Gastroesophageal sphincter (tissue), 4 donors: ENCODE data around the gene DZIP1L. TPM values are rescaled to one million over a fixed set of nuclear protein-coding genes. Genes with fewer than 3 reads are reported as not detected.

Experiments
- ATAC-seq: fragments of 150-250 bp; one replicate; pipeline ENCODE4 v1.9.1; 2016; ENCODE audit warnings: mild to moderate bottlenecking, moderate library complexity
- H3K27ac ChIP-seq, 4 donors: fragments of 200-600 bp; sonication (generic) in 3 of 4; 1 replicate in 3 of 4; 2 replicates in 1 of 4; pipeline ENCODE4 v1.5.1; 2016 to 2019
- H3K27me3 ChIP-seq: fragments of 200-600 bp; sonication (generic); one replicate; pipeline ENCODE4 v1.5.1; 2019
- H3K36me3 ChIP-seq, 2 donors: fragments of 200-600 bp; sonication (generic); one replicate each; pipeline ENCODE4 v1.5.1; 2019; ENCODE audit warnings: control low read depth in 1 of 2
- H3K4me1 ChIP-seq, 3 donors: fragments of 200-600 bp; sonication (generic); 1 replicate in 2 of 3; 2 replicates in 1 of 3; pipeline ENCODE4 v1.5.1; 2016 to 2019; ENCODE audit warnings: control low read depth in 2 of 3
- H3K4me3 ChIP-seq, 2 donors: fragments of 200-600 bp; sonication (generic); one replicate each; pipeline ENCODE4 v1.5.1; 2019; ENCODE audit warnings: mild to moderate bottlenecking in 1 of 2, moderate library complexity in 1 of 2
- H3K9me3 ChIP-seq, 3 donors: fragments of 200-600 bp; sonication (generic); one replicate each; pipeline ENCODE4 v1.5.1; 2017 to 2019; ENCODE audit warnings: control low read depth in 2 of 3
- EP300 ChIP-seq: sonication (generic); formaldehyde crosslinking; IDR thresholded peaks from one replicate; pipeline ENCODE4 v1.6.1; 2017; ENCODE audit warnings: antibody characterized with exemption, mild to moderate bottlenecking
- POLR2A ChIP-seq, 2 donors: fragments of 450-650 bp; IDR thresholded peaks; one replicate each; pipeline ENCODE4 v1.6.1; 2017; ENCODE audit warnings: antibody characterized with exemption in 2 of 2, mild to moderate bottlenecking in 2 of 2, moderate library complexity in 1 of 2
- POLR2AphosphoS5 ChIP-seq: sonication (generic); formaldehyde crosslinking; IDR thresholded peaks from one replicate; pipeline ENCODE4 v1.6.1; 2017; ENCODE audit warnings: antibody characterized with exemption
- WGBS, 2 donors: methylation state at CpG; one replicate each; pipeline ENCODE4 v1.1.5; 2018; ENCODE audit warnings: low coverage in 1 of 2; 5-methylcytosine and 5-hydroxymethylcytosine counted together
- total RNA-seq, 4 donors: library from RNA; depleted of rRNA; stranded (reverse); fragments of >200 nt; gene quantifications; one replicate each; pipeline ENCODE4 v1.1.0, GENCODE V29; 2016
- TF ChIP-seq, protein P1 (sequence below), 4 experiments: fragments of 200-600 bp in 2 of 4; fragments of 450-650 bp in 2 of 4; sonication (generic) in 1 of 4; IDR thresholded peaks; one replicate each; pipeline ENCODE4 v1.5.1; 2017 to 2019; ENCODE audit warnings: antibody characterized with exemption in 4 of 4, mild to moderate bottlenecking in 2 of 4, moderate library complexity in 2 of 4

DZIP1L gene
- total RNA-seq, 4 donors from 2014 or later: 5.3 to 47.9 (median 18.6) TPM

DNA sequence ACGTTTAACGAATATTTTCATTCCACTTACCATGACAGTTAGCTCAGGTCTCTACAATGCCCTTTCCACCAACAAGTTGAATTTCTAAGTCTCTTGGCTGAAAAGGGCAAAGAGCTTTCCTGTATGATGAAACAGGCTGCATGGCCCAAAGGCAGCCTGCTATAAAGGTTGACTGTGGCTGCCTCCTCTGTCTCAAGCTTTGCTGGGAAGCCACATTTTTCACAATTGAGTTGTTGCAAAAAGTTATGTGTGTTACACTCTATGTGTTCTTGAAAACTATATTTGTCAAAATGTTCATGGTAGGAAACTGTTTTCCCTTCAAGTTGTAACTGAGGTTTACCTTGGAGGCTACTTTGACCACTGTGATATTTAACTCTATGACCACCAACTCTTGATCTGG, 49.5 kb downstream of the DZIP1L start:
- Histone ChIP-seq H3K4me3 (no peak overlapping the region), H3K27me3 (no peaks in the 10 kb centered on the region), H3K27ac (no peak overlapping the region), H3K4me1 (no peaks in the 10 kb centered on the region), H3K9me3 (no peaks in the 10 kb centered on the region), H3K36me3 (peaks cover 0 to 90% of the 10 kb centered on the region in 2 donors)
- ATAC-seq: no peak
- no peak for TF ChIP-seq POLR2A (IDR thresholded peaks at IDR 0.05)
- no peak for TF ChIP-seq EP300
- TF ChIP-seq POLR2AphosphoS5: no peak
- TF ChIP-seq, protein P1, sequence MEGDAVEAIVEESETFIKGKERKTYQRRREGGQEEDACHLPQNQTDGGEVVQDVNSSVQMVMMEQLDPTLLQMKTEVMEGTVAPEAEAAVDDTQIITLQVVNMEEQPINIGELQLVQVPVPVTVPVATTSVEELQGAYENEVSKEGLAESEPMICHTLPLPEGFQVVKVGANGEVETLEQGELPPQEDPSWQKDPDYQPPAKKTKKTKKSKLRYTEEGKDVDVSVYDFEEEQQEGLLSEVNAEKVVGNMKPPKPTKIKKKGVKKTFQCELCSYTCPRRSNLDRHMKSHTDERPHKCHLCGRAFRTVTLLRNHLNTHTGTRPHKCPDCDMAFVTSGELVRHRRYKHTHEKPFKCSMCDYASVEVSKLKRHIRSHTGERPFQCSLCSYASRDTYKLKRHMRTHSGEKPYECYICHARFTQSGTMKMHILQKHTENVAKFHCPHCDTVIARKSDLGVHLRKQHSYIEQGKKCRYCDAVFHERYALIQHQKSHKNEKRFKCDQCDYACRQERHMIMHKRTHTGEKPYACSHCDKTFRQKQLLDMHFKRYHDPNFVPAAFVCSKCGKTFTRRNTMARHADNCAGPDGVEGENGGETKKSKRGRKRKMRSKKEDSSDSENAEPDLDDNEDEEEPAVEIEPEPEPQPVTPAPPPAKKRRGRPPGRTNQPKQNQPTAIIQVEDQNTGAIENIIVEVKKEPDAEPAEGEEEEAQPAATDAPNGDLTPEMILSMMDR (IDR thresholded peaks at IDR 0.05): no peak
- 87 to 89% methylated on average over 2 of the region's 2 CpGs for WGBS, 2 donors

GRCh38 chr3:138063416-138063815, 52.0 kb downstream of the DZIP1L start:
- no peak for ATAC-seq
- Histone ChIP-seq H3K27ac (no peak overlapping the region), H3K36me3 (peaks cover 0 to 76% of the 10 kb centered on the region in 2 donors), H3K27me3 (no peaks in the 10 kb centered on the region), H3K4me3 (no peak overlapping the region), H3K9me3 (no peaks in the 10 kb centered on the region), H3K4me1 (peaks cover 0 to 15% (median 5%) of the 10 kb centered on the region in 3 donors)
- 47% methylated on average over 3 of the region's 4 CpGs; no CpG with 5 or more reads in 1 of the 2 donors for WGBS, 2 donors
- TF ChIP-seq POLR2AphosphoS5: no peak
- no peak for TF ChIP-seq EP300
- TF ChIP-seq POLR2A (IDR thresholded peaks at IDR 0.05): no peak
- TF ChIP-seq, protein P1 (IDR thresholded peaks at IDR 0.05): no peak

- no CpG with 5 or more reads among the region's 1 CpG for WGBS, 2 donors
- Histone ChIP-seq H3K36me3 (peaks cover 0 to 68% of the 10 kb centered on the region in 2 donors), H3K27me3 (no peaks in the 10 kb centered on the region), H3K4me1 (peaks cover 0 to 15% (median 5%) of the 10 kb centered on the region in 3 donors), H3K4me3 (no peak overlapping the region), H3K9me3 (no peaks in the 10 kb centered on the region), H3K27ac (no peak overlapping the region)
- TF ChIP-seq EP300: no peak
- no peak for TF ChIP-seq POLR2AphosphoS5
- TF ChIP-seq POLR2A (IDR thresholded peaks at IDR 0.05): no peak
- TF ChIP-seq, protein P1 (IDR thresholded peaks at IDR 0.05): no peak
- ATAC-seq: no peak
Observed at GRCh38 chr3:138062626-138063025, 52.8 kb downstream of the DZIP1L start.

DNA sequence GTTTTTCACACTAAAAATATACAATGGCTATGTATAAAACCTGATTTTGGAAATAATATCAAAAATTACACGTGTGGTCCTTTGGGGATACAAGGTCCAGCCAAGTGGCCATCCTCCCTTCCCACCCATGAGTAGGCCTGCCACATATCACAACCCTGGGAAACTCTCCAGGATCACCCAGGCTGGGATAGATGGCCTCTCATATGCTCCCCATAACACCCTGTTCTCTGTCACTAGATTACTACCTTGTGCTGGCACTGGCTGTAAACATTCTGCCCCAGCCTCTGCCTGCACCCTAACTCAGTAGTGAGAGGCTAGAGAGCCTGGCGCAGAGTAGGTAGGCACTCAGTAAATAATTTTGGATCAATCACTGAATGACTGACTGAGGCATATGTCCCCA, 53.4 kb downstream of the DZIP1L start:
- Histone ChIP-seq H3K27ac (no peak overlapping the region), H3K9me3 (no peaks in the 10 kb centered on the region), H3K4me3 (no peak overlapping the region), H3K27me3 (no peaks in the 10 kb centered on the region), H3K4me1 (peaks cover 0 to 15% (median 5%) of the 10 kb centered on the region in 3 donors), H3K36me3 (peaks cover 0 to 62% of the 10 kb centered on the region in 2 donors)
- no peak for ATAC-seq
- WGBS, 2 donors: 67 to 83% methylated on average over 1 to 2 of the region's 2 CpGs
- TF ChIP-seq POLR2AphosphoS5: no peak
- no peak for TF ChIP-seq POLR2A (IDR thresholded peaks at IDR 0.05)
- TF ChIP-seq, protein P1 (IDR thresholded peaks at IDR 0.05): no peak
- TF ChIP-seq EP300: no peak

DNA sequence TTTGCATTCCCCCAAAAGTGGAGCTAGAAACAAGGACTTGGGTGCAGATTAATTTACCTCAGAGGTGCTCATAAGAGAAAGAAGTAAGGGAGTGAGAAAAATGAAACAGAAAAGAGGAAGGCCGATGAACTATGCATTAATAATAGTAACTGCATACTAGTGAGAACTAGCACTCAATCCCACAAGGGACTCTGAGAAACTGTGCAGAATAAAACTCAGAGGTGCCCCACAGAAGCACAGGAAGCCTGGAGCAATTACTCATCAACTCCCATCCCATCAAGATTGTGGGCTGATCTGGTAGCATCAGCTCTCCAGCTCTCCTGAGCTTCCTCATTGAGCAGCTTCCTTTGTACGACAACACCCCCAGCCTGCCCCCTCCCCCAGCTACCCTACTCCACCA, 54.6 kb downstream of the DZIP1L start:
- no peak overlapping the region for H3K27ac ChIP-seq
- WGBS, 2 donors: 100% methylated on average over 1 of the region's 2 CpGs
- ATAC-seq: no peak
- TF ChIP-seq, protein P1 (IDR thresholded peaks at IDR 0.05): no peak
- no peak for TF ChIP-seq EP300
- no peak for TF ChIP-seq POLR2AphosphoS5
- no peak for TF ChIP-seq POLR2A (IDR thresholded peaks at IDR 0.05)
- peaks cover 0 to 50% of the 10 kb centered on the region in 2 donors for H3K36me3 ChIP-seq
- H3K4me3 ChIP-seq: no peak overlapping the region
- no peaks in the 10 kb centered on the region for H3K27me3 ChIP-seq
- no peaks in the 10 kb centered on the region for H3K9me3 ChIP-seq
- peaks cover 0 to 15% (median 5%) of the 10 kb centered on the region in 3 donors for H3K4me1 ChIP-seq
